ENCODE results near the gene KDM6A.
"Not testable (repeated sequence)": the region's sequence is repeated elsewhere in the genome, so short reads cannot be mapped to it uniquely, and the experiment has no call there.

KDM6A gene

DNA sequence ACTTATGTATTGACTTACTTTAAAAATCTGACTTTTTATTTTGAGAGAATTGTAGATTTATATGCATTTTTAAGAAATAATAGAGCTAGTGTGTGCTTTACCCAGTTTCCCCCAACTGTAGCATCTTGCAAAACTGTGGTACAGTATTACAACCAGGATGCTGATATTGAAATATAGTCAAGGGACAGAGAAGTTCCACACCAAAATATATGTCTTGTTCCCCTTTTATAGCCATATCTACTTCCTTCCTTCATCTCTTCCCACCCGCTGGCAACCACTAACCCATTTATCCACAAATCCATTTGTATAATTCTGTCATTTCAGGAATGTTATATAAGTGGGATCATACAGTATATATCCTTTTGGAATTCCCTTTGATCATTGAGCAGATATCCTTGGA lies 16.8 kb downstream of the KDM6A start:
- no peak for DNase-seq (ENCODE audit: low read depth in 3 of 3)

DNA sequence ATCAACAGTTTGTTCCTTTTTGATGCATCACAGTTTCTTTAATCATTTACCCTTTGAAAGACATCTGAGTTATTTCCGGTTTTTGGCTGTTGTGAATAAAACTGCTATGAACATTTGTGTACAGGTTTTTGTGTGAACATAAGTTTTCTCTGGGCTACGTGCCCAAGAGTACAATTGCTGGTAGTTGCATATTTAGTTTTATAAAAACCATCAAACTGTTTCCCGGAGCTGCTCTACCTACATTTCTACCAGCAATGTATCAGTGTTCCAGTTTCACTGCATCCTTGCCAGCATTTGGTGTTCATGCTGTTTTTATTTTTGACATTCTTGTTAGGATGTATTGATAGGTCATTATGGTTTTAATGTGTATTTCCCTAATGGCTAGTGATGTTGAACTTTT lies 17.3 kb downstream of the KDM6A start:
- DNase-seq (ENCODE audit: low read depth in 3 of 3), result no peak

DNA sequence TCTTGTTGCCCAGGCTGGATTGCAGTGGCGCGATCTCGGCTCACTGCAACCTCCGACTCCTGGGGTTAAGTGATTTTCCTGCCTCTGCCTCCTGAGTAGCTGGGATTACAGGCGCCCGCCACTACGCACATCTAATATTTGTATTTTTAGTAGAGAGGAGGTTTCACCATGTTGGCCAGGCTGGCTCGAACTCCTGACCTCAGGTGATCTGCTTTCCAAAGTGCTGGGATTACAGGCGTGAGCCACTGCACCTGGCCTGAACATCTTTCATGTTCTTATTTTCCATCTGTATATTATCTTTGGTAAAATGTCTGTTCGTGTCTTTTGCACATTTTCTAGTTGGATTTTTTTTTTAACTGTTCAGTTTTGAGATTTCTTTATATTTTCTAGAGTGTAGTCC lies 17.7 kb downstream of the KDM6A start:
- DNase-seq (ENCODE audit: low read depth in 3 of 3), result not testable (repeated sequence)

- no peak for DNase-seq (ENCODE audit: low read depth in 3 of 3)
Measured at GRCh38 chrX:44891642-44892041, 18.7 kb downstream of the KDM6A start.

GRCh38 chrX:44896876-44897186 lies 23.8 kb downstream of the KDM6A start:
- DNase-seq (ENCODE audit: low read depth in 3 of 3), result no peak

- no peak for DNase-seq (ENCODE audit: low read depth in 3 of 3)
Measured at GRCh38 chrX:44897539-44897938, 24.6 kb downstream of the KDM6A start.

DNA sequence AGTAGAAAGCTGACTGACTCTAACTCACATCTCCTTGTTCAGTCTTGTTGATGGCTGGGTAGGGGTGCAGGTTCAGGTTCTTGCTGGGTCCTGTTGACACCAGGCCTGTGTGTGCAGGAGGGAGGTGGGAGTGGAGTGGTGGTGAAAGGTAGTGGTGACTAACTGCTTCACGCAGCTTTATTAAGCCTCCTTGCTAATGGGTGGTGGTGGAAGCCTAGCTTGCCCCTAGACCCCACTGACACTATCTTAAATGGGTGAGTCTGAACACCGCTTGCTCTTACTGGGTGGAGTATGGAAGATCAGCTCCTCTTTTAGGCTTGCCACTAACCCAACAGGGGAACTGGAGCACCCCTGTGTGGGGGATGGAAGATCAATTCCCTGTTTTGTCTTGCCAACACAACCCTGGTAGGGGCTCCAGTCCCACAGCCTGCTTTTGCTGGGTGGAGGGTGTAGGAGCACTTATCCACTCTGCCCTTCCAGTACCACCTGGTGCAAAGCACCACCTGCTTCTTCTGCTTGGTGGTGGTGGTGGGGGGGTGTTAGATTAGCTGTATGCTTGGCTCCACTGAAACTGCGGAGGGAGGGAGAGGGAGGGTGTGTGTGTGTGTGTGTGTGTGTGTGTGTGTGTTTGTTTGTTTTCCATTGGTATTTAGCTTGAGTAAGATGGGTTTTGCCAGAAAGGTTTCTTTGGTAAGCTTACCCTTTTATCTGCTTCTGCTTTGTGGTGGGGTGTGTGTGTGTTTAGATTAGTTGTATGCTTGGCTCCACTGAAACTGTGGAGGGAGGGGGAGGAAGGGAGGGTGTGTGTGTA lies 25.6 kb downstream of the KDM6A start:
- no peak for DNase-seq (ENCODE audit: low read depth in 3 of 3)

GRCh38 chrX:44899946-44900345 lies 27.0 kb downstream of the KDM6A start:
- no peak for DNase-seq (ENCODE audit: low read depth in 3 of 3)

GRCh38 chrX:44903107-44903506 lies 30.1 kb downstream of the KDM6A start:
- DNase-seq (ENCODE audit: low read depth in 3 of 3), result no peak

DNA sequence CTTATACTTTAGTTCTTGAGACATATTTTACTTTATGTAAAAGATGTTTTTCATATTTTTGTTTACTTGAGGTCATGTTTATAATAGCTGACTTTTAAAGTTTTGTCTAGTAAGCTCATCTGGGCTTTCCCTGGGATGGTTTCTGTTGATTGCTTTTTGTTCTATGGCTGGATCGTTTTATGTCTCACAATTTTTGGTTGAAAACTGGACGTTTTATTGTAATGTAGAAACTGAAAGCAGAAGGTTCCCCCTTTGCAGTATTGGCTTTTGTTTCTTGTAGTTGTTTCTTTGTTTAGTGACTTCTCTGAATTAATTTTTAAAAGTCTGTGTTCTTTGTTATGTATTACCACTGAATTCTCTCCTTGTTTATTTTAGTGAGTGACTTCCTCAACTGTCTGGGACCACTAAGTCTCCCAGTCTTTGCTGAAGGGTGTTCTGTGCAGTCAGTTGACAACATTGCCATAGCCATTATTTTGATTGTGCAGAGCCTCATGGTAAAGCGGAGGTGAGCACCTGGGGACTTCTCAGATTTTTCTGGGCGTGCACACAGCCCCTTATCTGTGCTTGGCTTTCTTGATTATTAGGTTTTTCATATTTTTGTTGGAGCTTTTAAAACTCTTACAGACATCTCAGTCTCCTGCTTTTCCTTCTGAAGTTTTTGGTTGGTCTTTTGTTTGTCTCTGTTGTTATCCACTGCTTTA lies 31.0 kb downstream of the KDM6A start:
- no peak for DNase-seq (ENCODE audit: low read depth in 3 of 3)

GRCh38 chrX:44904542-44905115 lies 31.6 kb downstream of the KDM6A start:
- DNase-seq (ENCODE audit: low read depth in 3 of 3), result no peak

GRCh38 chrX:44906041-44906440 lies 33.1 kb downstream of the KDM6A start:
- no peak for DNase-seq (ENCODE audit: low read depth in 3 of 3)

DNA sequence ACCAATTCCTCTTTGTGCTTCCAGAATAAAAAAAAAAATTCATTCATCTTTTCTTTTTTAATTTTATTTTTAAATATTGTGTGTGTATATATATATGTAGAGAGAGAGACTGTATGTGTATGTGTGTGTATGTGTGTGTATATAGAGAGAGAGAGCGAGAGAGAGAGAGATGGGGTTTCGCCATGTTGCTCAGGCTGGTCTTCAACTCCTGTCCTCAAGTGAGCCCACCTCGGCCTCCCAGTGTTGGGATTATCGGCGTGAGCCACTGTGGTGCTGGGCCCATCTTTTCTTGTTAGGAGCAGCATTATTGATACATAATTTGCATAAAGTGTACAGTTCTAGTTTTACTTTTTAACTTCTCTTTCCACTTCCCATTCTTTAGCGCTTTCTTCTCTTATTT lies 33.6 kb downstream of the KDM6A start:
- no peak for DNase-seq (ENCODE audit: low read depth in 3 of 3)

- no peak for DNase-seq (ENCODE audit: low read depth in 3 of 3)
Measured at GRCh38 chrX:44908153-44908552, 35.2 kb downstream of the KDM6A start.

DNA sequence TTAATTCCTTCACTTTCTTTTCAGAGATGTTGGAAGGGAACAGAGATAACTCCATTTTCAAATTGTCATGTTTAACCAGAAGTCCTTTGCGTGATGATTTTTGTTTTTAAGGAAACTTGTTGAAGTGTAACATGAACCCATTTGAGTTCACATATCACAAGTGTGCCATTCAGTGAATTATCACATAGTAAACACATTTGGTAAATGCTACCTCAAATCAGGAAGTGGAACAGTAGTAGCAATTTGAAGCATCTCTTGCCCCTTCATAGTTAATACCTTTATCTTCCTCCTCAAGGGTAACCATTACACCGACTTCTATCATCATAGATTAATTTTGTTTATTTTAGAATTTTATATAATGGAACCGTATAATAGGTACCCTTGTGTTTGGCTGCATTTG lies 35.8 kb downstream of the KDM6A start:
- no peak for DNase-seq (ENCODE audit: low read depth in 3 of 3)

DNA sequence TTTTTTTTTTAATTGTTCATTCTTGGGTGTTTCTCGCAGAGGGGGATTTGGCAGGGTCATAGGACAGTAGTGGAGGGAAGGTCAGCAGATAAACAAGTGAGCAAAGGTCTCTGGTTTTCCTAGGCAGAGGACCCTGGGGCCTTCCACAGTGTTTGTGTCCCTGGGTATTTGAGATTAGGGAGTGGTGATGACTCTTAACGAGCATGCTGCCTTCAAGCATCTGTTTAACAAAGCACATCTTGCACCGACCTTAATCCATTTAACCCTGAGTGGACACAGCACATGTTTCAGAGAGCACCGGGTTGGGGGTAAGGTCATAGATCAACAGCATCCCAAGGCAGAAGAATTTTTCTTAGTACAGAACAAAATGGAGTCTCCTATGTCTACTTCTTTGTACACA lies 37.5 kb downstream of the KDM6A start:
- not testable (repeated sequence) for DNase-seq (ENCODE audit: low read depth in 3 of 3)

GRCh38 chrX:44911074-44911600 lies 38.1 kb downstream of the KDM6A start:
- DNase-seq (ENCODE audit: low read depth in 3 of 3), result not testable (repeated sequence)

DNA sequence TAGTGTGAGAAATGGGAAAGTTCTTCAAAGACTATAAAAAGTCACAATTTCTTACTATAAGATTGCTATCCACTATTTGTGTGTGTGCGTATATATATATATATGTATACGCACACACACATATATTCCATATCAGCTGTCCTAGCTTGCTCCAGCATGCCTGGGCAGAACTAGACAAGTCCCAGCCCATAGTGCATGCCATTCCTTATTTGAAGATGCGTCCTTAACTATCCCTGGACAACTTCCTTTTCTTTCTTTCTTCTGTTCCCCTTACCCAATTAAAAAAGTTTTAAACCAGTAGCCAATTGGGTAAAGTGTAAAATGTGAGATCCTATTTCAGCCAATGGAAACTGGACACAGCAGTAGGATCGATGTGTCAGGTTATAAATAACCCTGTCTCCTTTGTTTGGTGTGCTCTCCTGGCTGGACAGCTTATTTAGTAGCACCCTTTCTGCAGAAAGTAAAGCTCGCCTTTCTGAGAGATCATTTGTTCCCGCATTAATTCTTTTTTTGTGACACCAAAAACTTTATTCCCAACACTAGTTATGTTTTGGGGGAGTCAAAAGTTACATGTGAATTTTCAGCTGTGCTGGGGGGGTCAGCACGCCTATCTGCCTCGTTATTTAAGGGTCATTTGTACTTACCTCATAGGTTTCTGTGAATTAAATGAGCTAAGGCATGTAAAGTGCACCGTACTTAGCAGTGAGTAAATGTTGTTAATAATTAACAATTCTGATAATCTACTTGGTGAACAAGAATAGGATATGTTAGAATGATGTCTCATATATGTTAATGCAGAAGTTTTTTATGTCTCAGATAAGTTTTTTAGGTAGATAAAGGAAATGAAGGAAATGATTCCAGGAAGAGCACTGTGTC lies 40.9 kb downstream of the KDM6A start:
- DNase-seq (ENCODE audit: low read depth in 3 of 3), result no peak

DNA sequence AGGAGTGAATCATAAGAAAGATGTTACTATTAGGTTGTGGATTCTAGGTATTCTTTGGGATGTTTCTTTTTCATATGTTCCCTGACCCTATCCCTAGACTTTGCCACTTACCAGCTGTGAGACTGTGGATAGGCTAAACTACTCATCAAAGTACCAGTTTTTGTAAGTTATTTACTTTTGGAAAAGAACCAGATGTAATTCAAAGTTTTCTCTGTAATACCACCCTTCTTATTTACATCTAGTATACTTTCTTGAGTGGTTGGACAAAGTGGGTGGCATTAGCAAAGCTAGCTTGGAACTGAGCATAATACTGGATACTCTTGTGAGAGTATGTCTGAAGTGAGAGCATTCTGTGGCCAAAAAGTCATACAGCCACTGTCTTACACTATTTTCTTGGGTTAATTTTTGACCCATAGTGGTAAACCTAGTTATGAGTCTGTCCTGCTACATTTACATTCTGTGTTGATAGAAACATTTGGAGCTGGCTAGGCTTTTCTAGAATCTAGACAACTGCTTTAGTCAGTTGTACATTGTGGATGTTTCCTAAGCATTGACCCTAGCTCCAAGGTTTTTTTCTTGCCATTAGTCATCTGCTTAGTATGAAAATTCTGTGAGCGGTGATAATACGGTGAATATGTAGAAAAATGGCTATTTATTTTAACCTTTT lies 41.7 kb downstream of the KDM6A start:
- no peak for DNase-seq (ENCODE audit: low read depth in 3 of 3)

GRCh38 chrX:44915361-44915868 lies 42.4 kb downstream of the KDM6A start:
- no peak for DNase-seq (ENCODE audit: low read depth in 3 of 3)

DNA sequence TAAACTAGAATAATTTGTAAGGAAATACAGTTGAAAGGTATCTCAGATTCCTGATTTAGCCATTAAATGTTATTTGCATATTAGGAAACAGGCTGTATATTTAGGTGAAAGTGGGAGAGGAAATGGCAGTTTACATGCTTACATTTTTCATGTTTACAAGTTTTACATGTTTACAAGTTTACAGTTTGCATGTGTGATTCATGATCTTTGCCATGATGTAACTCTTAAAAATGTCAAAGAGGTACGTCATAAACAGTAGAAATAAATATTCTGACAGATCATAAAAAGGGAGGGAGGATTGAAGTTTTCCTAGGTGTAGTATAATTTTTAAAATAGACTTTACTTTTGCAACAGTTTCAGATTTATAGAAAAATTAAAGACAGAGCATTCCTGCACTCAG lies 45.7 kb downstream of the KDM6A start:
- no peak for DNase-seq (ENCODE audit: low read depth in 3 of 3)

Data from stimulated activated CD4-positive, alpha-beta T cell treated with anti-CD3 and anti-CD28 coated beads, TNF-alpha, amount 100 ng/mL, for 24 hours (primary cell).